ENCODE measurements around the gene ASTN1.

The ASTN1 gene

GRCh38 chr1:176854121-176854520 lies 310.4 kb downstream of the ASTN1 start:
- no peak for TF ChIP-seq CTCF (conservative IDR thresholded peaks at IDR 0.05)
- H3K27ac ChIP-seq: peak overlapping the region; percentile 59

- TF ChIP-seq CTCF (conservative IDR thresholded peaks at IDR 0.05): no peak
These were observed 311.0 kb downstream of the ASTN1 start for GRCh38 chr1:176853503-176853902.

DNA sequence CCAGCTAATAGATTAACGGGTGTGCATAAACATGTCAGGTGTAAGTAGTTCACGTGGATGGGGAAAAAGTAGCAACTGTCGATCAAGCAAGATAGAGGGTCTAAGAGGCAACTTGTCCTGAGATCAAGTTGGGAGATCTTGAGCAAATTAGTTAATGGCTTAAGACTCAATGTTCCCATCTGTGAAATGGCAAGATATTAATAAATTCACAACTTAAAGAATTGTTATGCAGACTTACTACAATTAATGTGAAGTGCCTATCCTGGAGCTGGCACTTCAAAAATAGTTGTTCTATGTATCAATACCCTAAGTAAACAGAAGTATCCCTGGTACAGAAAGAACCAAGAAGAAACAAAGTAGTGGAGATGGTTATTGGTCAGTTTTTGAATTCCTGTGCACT lies 312.4 kb downstream of the ASTN1 start:
- no peak for TF ChIP-seq CTCF (conservative IDR thresholded peaks at IDR 0.05)
- H3K27ac ChIP-seq: no peak overlapping the region

More at GRCh38 chr1:176853503-176853902, 311.0 kb downstream of the ASTN1 start:
- no peak overlapping the region; the same call in 1 of the 2 replicates for H3K27ac ChIP-seq

GRCh38 chr1:176850871-176851270 lies 313.6 kb downstream of the ASTN1 start:
- no peak overlapping the region for H3K27ac ChIP-seq
- no peak for TF ChIP-seq CTCF (conservative IDR thresholded peaks at IDR 0.05)

GRCh38 chr1:176849281-176849680 lies 315.2 kb downstream of the ASTN1 start:
- no peak for TF ChIP-seq CTCF (conservative IDR thresholded peaks at IDR 0.05)
- no peak overlapping the region for H3K27ac ChIP-seq

- TF ChIP-seq CTCF (conservative IDR thresholded peaks at IDR 0.05): no peak
- H3K27ac ChIP-seq: no peak overlapping the region
These were observed 317.5 kb downstream of the ASTN1 start for GRCh38 chr1:176847052-176847451.

DNA sequence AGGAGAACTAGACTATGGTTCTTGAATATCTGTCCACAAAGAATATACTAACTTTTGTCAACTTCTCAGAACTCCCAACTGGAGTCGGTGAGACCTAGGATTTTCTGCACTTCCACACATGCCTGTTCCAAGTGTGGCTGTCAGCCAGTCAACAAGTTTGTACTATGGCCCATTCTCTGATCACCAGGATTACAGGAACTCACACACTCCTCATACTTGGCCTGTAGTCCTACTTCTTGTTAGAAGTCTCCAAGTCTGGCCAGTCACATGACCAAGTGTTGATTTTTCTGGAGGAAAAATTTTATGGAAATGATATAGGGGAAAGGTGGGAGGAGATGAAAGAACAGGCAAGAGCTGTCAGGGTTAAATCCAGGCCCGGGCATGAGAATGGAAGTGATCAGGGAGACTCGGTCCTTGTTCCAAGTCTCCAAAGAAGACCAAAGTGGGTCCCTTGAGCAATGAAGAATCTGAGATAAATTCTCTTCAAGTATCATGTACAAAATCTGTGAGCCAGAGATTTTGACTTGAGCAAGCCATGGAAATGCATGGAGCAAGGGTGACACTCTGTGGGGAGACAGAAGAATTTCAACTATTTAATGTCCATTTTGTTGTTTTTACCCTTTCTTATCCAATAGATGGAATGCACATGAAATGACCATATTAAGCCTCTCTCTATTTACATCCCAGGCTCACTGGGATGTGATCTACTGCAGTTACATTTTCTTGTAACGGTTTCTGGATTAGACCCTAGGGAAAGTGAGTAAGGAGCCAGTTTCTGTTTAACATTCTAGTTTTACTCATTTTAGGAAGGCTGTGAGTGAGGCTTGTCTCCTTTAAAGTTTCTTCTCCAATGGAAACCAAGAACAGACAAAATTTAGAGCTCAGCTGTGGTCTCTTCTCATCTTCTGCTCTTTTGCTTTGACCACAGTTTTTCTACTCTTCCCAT lies 320.9 kb downstream of the ASTN1 start:
- peak; percentile 85 for TF ChIP-seq CTCF (conservative IDR thresholded peaks at IDR 0.05)
- H3K27ac ChIP-seq: no peak overlapping the region
